NB4 (cell line): ENCODE measurements around the gene STAP2.

Source experiments
- DNase-seq: peaks from one replicate; pipeline ENCODE4 v3.0.0; 2010; ENCODE audit warnings: low read depth
- H3K4me3 ChIP-seq: one replicate; pipeline ENCODE4 v1.5.1; 2011; ENCODE audit warnings: mild to moderate bottlenecking, low read depth, low read length, moderate library complexity
- MYC ChIP-seq: IDR thresholded peaks from 2 replicates; pipeline ENCODE4 v1.6.1; 2011; ENCODE audit warnings: low read depth, low read length
- POLR2A ChIP-seq: IDR thresholded peaks from 2 replicates; pipeline ENCODE4 v1.6.1; 2011; ENCODE audit warnings: mild to moderate bottlenecking; ENCODE audit not compliant: insufficient read length; ENCODE audit errors: extremely low read depth
- TF ChIP-seq, protein P1 (sequence below): IDR thresholded peaks from one replicate; pipeline ENCODE4 v1.5.1; 2012; ENCODE audit warnings: low read depth, low read length
- TF ChIP-seq, protein P2 (sequence below): IDR thresholded peaks from 2 replicates; pipeline ENCODE4 v1.6.1; 2011; ENCODE audit warnings: low read depth, low read length

Gene STAP2

DNA sequence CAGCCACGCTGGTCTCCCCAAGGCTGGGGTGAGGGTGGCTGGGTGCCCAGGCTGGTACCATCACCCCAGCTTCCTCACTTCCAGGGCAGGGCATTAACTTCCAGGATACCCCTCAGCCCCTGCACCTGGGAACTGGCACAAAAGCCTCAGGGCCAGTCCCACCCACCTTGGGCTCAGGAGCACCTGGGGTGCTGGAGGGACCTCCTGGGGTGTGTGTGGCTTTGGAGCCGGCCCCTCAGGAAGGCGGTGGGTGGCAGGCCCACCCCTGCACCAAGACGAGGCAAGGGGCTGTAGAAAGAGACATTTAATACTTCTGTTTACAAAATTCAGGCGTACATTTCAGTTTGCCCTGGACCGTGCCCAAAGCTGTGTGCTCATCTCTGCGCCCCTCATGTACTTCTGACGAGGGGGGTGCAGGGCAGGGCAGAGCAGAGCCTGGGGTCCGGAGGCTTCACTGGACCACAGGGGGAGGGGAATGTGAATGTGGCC, 21.5 kb upstream of the STAP2 start:
- TF ChIP-seq, protein P1, sequence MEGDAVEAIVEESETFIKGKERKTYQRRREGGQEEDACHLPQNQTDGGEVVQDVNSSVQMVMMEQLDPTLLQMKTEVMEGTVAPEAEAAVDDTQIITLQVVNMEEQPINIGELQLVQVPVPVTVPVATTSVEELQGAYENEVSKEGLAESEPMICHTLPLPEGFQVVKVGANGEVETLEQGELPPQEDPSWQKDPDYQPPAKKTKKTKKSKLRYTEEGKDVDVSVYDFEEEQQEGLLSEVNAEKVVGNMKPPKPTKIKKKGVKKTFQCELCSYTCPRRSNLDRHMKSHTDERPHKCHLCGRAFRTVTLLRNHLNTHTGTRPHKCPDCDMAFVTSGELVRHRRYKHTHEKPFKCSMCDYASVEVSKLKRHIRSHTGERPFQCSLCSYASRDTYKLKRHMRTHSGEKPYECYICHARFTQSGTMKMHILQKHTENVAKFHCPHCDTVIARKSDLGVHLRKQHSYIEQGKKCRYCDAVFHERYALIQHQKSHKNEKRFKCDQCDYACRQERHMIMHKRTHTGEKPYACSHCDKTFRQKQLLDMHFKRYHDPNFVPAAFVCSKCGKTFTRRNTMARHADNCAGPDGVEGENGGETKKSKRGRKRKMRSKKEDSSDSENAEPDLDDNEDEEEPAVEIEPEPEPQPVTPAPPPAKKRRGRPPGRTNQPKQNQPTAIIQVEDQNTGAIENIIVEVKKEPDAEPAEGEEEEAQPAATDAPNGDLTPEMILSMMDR: no peak
- TF ChIP-seq MYC: no peak
- no peak overlapping the region for H3K4me3 ChIP-seq
- no peak for DNase-seq

DNA sequence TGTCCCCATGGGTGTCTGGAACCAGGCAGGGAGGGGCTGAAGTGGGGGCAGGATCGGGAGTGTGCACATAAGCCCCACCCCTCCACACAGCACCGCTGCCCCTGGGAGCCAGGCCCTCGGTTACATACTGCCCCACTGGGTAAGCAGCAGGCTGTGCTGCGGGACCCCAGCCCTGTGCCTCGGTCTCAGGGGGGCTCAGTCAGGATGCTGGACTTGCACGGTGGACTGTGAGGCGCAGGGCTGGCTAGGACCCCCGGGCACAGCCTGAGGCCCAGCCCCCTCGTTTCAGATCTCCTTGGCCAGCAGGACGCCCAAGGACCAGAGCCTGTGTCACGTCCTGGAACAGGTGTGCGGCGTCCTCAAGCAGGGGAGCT, 21.0 kb upstream of the STAP2 start:
- TF ChIP-seq, protein P1: no peak
- TF ChIP-seq, protein P2, sequence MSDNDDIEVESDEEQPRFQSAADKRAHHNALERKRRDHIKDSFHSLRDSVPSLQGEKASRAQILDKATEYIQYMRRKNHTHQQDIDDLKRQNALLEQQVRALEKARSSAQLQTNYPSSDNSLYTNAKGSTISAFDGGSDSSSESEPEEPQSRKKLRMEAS: no peak
- TF ChIP-seq MYC (no peak), POLR2A (no peak)
- H3K4me3 ChIP-seq: no peak overlapping the region
- no peak for DNase-seq

DNA sequence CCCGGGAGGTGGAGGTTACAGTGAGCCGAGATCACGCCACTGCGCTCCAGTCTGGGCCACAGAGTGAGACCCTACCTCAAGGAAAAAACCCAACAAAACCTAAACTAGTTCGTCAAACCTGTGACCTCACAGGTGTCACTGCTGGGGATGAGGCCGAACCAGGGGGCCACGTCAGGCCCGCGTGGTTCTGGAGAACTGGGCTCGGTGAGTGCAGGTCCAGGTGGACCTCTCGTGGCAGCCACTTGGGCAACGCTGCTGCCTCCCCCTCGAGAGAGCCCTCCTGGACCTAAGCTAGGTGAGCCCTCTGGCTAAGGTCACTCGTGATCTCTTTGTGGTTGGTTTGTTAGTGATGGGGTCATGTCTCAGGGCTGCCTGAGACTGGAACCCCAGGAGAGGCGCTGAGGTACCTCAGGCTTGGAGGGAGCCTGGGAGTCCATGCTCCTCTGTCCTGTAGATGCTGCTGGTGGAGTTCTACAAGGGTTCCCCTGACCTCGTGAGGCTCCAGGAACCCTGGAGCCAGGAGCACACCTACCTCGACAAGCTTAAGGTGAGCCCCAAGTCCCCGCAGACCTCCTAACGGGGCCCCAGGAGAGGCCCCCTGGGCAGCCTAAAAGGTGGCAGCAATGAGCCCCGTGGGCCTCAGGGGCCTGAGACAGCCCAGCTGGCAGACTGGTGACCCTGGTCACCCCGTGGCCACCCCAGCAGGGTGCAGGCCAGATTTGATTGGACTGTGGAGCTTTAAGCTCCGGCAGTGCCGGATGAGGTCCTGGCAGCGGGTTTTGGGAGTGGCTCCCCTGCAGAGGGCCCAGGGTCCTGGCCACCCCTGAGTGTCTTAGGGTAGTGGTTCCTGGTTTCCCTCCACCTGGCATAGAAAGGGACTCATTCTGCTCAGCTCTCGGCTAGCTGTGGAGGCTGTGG, 20.3 kb upstream of the STAP2 start:
- TF ChIP-seq MYC (no peak), POLR2A (no peak)
- TF ChIP-seq, protein P2: no peak
- TF ChIP-seq, protein P1: no peak
- H3K4me3 ChIP-seq: no peak overlapping the region
- DNase-seq: no peak

DNA sequence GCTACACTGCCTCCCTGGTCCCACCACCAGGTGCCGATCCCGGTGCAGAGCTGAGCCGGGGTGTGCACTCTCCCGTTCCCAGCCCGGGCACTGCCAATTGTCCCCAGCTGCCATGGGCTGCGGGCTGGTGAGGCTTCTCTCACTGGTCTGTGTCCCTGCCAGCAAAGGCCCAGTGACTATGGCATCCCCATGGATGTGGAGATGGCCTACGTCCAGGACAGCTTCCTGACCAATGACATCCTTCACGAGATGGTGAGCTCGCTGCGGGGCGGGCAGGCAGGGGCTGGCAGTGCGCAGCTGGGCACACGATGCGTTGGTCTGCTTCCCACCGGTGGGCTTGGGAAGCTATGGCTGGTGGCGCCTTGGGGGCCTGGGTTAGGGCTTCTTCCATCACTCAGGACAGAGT, 19.3 kb upstream of the STAP2 start:
- no peak overlapping the region for H3K4me3 ChIP-seq
- DNase-seq: no peak
- TF ChIP-seq, protein P1: no peak
- TF ChIP-seq POLR2A (no peak), MYC (no peak)
- TF ChIP-seq, protein P2: no peak

DNA sequence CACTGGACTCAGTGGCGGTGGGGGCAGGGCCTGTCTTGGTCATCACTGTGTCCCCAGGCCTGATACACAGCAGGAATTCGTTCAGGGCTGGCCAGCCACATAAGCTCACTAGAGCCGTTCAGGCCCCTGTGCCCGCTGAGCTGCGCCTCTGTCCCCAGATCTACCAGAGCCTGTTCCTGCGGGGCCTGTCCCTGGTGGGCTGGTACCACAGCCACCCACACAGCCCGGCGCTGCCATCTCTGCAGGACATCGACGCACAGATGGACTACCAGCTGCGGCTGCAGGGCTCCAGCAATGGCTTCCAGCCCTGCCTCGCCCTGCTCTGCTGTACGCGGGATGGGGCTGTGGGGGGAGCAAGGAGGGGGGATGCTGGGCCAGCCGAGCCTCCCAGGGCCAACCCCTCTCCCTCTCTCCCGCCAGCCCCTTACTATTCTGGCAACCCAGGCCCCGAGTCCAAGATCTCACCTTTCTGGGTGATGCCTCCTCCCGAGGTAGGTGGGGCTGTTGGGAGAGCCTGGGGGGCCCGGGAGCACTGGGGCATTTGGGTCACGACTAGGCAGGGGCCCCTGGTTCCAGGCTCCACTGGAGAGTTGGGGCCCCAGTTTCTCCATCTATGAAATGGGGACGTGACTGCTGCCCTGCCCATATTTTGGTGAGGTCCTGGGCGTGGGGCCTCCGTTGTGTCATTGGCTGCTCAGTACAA, 18.6 kb upstream of the STAP2 start:
- TF ChIP-seq, protein P2: no peak
- TF ChIP-seq, protein P1: no peak
- TF ChIP-seq POLR2A (no peak), MYC (no peak)
- H3K4me3 ChIP-seq: no peak overlapping the region
- DNase-seq: no peak
